Fibroblast of skin of abdomen (primary cell): ENCODE results near the gene CSNK1D. TPM values are rescaled to one million over a fixed set of nuclear protein-coding genes. Genes with fewer than 3 reads are reported as not detected.

ENCODE experiments used
- DNase-seq: peaks from one replicate; pipeline ENCODE4 v3.0.0-alpha.2; 2013
- polyA plus RNA-seq, 2 experiments: library from polyadenylated mRNA; unstranded; fragments of 120-200 nt; gene quantifications; one replicate each; pipeline ENCODE4 v1.2.1, GENCODE V29; 2013; ENCODE audit not compliant: insufficient read length in 2 of 2

Gene CSNK1D
- 125 TPM for polyA plus RNA-seq (2013, experiment 1 of 2; ENCODE audit: insufficient read length)
- polyA plus RNA-seq (2013, experiment 2 of 2; ENCODE audit: insufficient read length) = 120 TPM

DNA sequence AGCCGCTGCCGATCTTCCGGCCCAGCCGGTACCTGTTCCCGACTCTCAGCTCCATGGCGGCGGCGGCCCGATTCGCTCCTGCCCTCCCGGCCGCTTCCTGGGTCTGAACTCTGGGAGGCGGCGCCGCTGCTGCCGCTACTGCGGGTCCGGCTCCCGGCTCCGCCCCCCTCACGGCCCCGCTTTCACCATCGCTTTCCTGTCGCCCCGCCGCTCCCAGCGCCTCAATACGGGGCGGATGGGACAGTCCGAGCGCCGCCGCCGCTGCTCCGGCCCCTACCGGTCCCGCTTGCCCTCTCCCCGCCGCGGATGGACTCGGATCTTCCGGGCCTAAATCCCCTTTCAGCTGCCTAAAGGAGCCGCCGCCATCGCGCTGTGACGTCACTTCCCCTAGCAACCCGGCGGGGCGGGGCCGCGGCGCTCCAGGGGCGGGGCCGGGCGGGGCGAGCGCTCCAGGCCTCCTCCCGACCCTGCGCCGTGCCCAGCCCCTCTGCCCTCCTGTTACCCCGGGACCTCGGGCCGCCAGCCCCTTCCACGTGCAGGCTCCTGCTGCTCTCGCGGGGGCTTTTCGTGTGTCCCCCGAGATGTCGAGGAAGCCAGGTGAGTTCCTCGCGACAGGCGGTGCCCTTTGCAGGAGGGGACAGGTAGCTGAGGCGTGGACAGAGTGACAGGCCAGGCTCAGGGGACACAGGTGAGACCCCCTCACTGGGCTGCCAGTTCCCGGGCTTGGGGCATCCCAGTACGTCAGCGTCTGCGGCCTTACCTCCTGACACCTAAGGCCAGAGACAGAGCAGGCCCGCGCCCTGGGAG lies at the start of gene CSNK1D:
TSS of gene CSNK1D (minus strand) at position 374 of the 807 bp plus-strand sequence. CDS start at position 55, 319 bp downstream.
- DNase-seq = peak; percentile 86

DNA sequence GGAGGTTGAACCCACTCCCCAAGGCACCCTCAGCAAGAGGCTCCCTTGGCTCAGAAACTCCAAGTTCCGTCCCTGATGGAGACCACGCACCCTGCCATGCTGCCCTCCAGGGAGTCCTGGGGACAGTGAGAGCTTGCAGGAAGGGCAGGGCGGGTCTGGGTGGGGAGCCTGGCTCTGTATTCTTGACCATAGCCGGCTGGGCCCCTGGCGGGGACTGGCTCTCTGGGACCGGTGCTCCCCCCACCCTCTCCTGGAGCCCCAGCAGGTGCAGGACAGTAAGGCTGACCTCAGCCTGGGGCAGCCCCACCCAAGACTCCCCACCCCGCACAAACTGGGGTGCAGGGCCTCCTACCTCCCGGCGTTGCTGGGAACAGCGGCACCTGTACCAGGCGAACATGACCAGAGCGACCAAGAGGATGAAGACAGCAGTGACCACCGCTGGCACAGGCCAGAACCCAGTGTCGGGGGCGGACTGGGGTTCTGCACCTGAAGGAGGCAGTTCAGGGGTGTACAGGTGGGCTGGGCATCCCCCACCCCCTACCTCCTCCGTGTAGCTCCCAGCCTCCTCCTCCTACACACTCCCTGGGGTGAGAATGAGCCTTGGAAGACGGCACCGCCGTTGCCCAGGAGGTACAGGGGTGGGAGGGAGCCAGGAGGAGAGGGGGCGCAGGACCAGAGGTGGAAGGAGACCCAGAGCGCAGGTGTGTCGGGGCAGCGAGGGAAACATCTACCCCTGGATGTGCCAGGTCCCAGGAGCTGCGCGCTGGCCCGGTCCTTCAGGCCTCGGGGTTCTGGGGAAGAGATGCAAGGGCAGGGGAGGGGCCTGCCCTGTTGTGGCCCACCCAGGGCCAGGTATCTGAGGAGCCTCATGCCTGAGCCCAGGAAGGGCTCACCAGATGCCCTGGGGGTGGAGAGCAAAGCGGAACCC lies 49.3 kb upstream of the CSNK1D start:
- no peak for DNase-seq

DNA sequence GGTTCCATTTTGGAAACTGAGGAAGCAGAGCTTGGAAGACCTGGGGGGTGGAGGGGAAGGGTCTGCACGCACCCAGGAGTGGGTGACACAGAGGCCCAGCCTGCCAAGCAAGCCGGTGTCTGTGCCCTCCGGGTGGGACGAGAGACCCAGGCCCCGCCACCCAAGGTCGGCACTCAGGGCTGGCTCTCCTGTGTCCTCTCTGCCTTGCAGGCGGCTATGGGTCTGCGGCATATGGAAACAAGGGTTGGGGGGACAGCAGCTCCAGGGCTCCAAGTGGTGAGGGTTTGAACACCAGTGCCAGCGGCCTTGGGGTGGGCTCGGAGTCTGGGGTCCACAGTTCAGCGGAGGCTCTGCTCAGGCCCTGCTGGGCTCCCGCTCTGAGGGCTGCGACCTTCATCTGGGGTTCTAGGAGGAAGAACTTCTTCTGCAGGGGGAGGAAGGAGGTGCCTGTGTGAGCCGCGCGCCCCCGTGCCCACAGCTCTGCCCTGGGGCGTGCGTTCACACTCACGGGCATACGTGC lies 48.5 kb upstream of the CSNK1D start:
- no peak for DNase-seq

DNA sequence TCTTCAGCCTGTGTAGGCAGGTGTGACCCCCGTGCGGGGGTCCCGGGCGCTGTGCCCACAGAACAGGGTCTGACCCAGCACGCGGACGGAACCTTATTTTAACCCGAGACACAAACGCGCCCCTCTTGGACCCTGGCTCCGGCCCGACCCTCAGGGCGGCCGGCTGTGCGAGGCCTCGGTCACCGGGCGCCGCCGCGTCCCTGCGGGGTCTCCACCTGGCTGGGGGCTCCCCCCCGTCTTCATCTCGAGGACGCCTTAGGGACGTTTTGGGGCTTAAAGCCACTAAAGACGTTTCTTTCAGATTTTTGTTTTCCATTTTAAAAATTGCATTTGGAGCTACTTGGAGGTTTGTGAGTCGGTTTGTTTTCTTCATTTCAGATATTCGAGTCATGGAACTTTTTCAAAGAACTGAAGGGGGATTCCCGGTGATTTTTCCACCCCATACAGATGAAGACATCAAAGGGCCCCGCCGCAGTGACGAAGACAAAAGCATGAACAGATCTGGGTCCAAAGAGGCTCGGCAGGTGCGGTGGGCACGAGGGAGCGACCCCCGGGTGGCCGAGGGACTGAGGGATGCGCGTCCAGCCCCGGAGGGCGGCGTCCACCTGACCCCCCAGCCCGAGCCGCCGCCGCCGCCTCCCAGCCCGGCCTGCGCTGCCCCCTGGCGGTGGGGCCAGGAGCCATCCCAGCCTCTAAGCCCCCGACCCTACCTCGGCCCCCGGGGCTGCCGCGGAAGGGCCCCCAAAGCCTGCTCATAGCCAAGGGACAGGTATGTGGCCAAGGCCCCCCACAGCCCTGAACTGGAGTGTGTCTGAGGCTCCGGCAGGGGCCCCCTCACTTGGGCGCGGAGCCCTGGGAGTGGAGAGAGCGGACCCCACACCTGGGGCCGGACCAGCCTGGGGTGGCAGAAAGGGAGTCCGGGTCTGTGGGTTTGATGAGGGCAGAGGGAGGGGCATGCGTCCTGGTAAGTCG lies 47.7 kb upstream of the CSNK1D start:
- DNase-seq = no peak

DNA sequence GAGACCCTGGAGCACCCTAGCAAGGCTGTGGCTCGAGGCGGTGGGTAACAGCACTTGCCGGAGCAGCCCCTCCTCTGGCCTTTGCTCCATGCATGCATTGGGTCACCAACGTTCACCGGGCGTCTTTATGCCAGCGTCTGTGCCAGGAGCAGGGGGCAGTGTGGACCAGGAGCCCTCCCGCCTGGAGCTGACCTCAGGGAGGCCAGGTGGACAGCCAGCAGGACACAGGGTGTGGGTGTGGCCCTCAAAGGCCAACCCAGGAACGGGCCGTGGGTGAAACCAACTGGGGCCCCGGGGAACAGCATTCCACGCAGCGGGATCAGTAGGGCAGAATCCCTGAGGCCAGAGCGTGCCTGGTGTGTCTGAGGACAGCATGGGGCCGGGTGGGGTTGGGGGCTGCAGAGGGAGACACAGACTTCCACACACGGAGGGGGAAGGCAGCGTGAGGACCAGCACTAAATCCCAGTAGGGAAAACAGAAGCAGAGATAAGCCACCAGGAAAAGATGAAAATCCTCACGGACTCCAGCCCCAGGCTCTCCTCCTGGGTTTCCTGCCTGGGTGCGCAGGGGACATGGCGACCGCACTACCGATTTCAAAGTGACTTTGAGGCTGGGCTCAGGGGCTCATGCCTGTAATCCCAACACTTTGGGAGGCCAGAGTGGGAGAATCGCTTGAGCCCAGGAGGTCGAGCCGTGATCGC lies 46.8 kb upstream of the CSNK1D start:
- DNase-seq = no peak

DNA sequence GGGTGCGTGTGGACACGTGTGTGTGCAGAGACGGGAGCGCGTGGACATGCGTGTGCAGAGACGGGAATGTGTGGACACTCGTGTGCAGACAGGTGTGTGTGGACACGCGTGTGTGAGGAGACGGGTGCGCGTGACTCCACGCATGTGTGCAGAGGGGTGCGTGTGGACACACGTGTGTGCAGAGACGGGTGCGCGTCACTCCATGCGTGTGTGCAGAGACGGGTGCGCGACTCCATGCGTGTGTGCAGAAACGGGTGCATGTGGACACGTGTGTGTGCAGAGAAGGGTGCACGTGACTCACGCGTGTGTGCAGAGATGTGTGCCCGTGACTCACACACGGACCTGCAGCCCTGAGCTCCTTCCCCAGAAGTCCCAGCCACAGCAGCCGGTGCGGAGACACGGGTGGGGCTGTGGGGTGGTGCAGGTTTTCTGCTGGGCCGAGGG lies 46.1 kb upstream of the CSNK1D start:
- no peak for DNase-seq

DNA sequence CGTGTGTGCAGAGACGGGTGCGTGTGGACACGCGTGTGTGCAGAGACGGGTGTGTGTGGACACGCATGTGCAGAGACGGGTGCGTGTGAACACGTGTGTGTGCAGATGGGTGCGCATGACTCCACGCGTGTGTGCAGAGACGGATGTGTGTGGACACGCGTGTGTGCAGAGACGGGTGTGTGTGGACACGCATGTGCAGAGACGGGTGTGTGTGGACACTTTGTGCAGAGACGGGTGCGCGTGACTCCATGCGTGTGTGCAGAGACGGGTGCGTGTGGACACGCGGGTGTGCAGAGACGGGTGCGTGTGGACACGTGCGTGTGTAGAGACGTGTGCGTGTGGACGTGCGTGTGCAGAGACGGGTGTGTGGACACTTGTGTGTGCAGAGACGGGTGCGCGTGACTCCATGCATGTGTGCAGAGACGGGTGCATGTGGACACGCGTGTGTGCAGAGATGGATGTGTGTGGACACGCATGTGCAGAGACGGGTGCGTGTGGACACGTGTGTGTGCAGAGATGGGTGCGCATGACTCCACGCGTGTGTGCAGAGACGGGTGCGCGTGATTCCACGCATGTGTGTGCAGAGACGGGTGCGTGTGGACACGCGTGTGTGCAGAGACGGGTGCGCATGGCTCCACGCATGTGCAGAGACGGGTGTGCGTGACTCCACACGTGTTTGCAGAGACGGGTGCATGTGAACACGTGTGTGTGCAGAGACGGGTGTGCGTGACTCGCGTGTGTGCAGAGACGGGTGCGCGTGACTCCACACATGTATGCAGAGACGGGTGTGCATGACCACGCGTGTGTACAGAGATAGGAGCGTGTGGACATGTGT lies 45.5 kb upstream of the CSNK1D start:
- DNase-seq = no peak

DNA sequence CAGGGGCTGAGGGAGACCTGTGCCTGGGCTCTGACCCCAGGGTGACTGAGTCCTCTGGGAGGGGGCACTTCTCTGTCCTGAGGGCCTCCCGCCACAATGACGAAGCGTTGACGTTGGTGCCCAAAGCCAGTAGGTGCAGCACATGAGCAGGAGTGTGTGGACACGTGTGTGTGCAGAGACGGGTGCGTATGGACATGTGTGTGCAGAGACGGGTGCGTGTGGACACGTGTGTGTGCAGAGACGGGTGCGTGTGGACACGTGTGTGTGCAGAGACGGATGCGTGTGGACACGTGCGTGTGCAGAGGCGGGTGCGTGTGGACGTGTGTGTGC lies 44.6 kb upstream of the CSNK1D start:
- DNase-seq = no peak

DNA sequence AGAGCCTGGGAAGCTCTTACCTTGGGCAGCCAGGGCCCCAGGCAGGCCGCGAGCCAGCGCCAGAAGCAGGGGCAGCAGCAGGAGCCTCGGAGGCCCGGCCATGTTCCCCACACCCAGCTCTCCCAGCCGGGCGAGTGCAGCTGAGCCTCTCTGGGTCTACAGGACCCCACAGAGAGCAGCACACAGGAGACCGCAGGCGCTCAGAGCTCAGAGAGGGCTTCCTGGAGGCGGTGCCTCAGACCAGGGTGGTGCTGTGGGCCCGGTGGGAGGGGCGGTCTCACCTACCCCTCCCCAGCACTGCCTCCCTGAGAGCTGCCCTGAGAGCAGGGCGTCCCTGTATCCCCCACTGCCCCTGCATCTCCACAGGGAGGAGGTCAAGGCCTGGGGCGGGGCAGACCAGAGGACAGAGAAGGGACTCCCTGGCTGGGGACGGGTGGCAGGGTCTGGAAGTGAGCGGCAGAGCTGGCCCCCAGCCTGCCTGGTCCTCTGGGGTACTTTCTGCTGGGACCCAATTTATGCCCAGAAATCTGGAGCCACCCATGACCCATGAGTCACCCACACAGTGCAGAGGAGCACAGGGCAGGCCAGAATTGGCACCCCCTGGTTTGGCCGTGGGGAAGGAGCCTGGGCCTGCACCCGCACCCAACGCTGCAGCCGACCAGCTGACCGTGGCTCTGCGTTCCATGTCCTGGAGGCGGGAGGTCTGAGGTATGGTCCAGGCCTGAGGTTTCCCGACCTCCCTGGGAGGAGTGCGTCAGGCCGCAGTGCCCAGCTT lies 44.1 kb upstream of the CSNK1D start, which contains the start of gene CD7:
TSS of gene CD7 (minus strand) at position 215 of the 775 bp plus-strand sequence. CDS start at position 102, 113 bp downstream.
- no peak for DNase-seq

DNA sequence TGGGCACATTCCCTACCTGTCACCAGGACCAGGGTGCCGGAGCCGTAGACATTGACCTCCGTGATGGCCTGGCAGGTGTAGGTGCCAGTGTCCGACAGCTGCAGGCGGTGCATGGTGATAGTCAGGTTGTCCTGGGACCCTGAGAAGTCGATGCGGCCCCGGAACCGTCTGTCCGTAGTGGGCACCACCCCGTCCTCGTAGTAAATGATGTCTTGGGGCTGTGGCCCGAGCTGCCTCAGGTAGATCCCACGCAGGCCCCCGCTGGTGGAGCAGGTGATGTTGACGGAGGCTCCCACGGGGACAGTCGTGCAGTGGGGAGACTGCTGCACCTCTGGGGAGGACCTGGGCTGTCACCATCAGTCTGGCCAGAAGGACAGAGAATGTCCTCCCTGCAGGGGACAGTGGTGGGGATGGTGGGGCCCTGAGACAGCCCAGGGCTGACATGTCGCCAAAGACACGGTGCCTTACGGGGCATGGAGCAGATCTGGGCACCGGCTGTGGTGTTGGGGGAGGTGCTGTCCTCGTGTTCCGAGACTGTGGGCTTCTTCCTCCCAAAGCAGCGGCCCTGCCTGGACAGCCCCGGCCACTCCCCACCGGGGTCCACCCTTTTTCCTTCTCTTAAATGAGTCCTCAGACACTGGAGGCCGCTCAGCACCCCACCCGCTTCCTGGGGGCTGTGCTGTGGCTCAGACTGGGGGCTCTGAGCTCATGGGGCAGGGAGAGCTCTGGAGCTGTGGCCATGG lies 43.3 kb upstream of the CSNK1D start:
- no peak for DNase-seq

DNA sequence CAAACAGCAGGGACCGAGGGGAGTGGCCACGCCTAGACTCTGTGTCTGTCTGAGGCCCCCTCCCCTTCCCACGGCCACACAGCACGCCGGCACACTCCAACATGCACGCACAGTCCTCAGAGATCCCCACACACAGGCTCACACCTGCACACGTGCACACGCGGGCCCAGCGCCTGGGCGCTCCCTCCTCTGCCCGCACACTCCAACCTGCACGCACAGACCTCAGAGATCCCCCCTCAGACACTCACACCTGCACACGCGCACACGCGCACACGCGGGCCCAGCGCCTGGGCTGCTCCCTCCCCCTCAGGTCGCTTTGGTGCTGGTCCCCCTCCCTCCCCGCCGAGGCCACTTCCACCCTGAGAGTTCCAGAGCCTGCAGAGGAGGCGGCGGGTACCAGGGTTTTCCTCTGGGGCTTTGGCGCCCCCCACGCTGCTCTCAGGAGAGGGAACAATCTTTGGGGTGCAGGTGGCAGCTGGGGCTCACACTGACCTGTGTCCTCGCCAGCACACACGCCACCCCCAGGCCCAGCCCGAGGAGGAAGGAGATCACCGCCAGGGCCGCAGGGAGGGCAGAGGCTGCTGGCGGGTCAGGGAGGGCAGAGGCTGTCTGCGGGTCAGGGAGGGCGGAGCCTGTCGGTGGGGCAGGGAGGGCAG lies 42.3 kb upstream of the CSNK1D start:
- DNase-seq = no peak

DNA sequence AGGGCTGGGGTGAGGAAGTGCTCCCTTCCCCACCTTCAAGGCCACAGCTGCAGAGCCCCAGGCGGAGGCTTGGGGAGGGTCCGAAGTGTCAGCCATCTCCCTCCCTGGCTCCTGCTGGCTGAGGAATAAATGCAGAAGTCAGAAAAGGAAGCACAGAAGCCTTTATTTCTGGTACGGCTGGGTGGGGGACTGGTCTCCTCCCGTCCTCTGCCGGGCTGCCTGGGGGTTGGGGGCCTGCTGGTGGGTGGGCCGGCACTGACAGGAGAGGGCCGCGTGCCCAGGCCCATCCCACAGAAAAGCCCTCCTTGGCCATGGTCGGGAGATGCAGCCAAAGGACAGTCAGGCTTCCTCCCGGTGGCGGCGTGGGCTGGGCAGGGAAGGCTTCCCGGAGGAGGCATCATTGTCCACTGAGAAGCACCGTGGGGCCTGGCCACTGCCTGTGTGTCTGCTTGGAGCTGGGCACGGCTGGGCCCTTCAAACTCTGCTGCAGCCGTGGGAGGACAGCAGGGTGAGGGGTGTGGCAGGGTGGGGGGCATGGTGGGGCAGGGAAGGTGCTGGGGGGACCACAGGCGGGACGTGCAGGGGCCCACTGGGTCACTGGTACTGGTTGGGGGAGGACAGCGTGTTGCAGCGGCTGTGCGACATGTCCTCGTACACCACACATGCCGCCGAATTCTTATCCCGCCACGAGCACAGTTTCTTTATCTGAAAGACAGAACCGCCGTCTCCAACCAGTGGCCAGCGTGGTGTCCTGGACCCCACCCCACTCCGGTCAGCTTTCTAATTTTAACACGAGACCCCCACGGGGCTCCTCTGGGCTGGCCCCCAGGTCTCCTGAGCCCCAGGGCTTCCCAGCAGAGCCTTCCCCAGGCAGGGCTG lies 41.5 kb upstream of the CSNK1D start:
- no peak for DNase-seq

DNA sequence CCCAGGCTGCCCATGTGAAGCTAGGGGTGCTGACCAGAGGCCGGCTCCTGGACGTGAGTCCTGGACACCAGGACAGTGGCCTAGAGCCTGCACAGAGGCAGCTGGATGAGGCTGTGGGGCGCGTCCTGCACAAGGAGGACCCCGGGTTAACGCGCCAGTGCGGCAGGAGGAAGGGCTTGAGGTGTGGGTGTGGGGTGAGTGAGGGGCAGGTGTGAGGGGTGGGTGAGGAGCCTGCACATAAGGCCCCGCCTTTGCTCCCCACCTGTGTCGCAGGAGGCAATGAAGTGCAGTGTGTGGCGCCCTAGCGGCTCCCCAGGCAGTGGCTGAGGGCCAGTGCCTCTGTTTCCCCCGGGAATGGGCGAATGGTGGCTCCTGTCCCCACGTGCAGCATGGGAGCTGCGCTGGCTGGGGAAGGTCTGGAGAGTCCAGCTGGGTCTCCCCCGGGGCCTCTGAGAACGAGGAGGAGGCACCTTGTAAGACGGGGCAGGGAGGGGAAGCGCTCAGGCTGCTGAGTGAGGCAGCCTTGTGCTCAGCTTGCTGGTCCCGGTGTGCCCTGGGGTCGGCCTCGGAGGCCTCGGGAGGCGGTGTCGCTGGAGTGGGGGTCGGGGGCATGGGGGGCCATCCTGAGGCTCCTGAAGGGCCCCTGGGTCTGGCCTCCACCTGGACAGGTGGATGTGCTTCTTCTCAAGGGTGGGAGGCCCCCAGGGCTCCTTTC lies 40.7 kb upstream of the CSNK1D start:
- no peak for DNase-seq

DNA sequence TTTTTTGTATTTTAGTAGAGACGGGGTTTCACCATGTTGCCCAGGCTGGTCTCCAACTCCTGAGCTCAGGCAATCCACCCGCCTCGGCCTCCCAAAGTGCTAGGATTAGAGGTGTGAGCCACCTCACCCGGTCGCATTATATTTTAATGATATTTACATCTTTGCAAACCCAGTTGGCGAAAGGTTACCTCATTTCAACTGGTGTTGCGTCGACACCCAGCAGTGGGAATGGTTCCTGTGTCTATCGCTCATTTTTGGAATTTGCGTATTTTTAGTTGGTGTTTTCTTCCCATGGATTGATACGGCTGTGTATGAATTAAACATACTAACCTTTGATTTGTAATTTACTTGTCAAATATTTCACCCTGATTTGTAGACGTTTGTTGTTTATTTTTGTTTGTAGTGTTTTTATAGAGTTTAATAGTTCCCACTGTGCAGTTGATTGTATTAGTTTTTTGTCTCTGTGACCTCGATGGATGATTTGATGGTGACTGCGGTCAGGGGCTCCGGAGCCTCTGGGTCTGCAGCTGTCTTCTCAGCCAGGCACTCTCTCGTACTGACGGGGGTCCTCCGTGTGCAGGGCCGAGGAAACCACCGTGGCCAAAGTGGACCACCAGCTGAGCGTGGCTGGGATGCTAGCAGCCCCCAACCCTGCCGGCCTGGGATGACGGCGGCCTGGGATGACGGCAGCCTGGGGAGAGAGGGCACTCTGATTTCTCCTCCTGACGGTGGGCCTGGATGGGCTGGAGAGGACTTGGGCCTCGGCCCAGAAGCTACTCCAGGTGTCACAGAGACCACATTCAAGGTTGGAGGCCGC lies 39.9 kb upstream of the CSNK1D start:
- DNase-seq = no peak

DNA sequence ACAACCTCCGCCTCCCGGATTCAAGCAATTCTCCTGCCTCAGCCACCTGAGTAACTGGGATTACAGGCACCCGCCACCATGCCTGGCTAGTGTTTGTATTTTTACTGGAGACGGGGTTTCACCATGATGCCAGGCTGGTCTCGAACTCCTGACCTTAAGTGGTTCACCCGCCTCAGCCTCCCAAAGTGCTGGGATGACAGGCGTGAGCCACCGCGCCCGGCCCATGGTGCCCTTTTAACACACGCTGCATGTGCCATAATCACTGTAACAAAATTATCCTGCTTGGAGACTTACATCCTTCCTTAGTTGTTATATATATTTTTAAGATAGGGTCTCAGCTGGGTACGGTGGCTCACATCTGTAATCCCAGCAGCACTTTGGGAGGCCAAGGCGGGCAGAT lies 38.5 kb upstream of the CSNK1D start:
- DNase-seq = no peak
